HCT116 (cell line): ENCODE data around the gene TMEM144. TPM values are rescaled to one million over a fixed set of nuclear protein-coding genes. Genes with fewer than 3 reads are reported as not detected.

Experiments
- ATAC-seq: fragments of 200-7000 bp; cut with Tn5 transposase; 2 replicates; pipeline ENCODE4 v1.9.1; 2020; ENCODE audit warnings: mild to moderate bottlenecking, moderate library complexity
- BruUV-seq: library from RNA; stranded (reverse); fragments of 400-500 nt; replicated peaks from 2 replicates; lab custom pipeline; 2021; lab: Mats Ljungman, UMichigan
- CTCF ChIA-PET: fragments of 300-600 bp; sonication (Branson Sonifier 250); formaldehyde crosslinking; loops from one replicate; lab custom pipeline; 2021; ENCODE audit warnings: antibody characterized with exemption; lab: Charles Lee
- POLR2A ChIA-PET: fragments of 300-600, 350-600 bp; sonication (Branson Sonifier 250); formaldehyde crosslinking; loops from one replicate; lab custom pipeline; 2021; ENCODE audit warnings: antibody characterized with exemption; lab: Charles Lee
- RAD21 ChIA-PET, 2 experiments: fragments of 300-600 bp; sonication (Branson Sonifier 250); formaldehyde crosslinking; loops; one replicate each; lab custom pipeline; 2023; ENCODE audit warnings: low total read pairs in 2 of 2; ENCODE audit not compliant: uncharacterized antibody in 2 of 2, unreplicated experiment in 2 of 2, low non-redundant PET in 1 of 2; lab: Charles Lee
- DNase-seq: peaks from one replicate; pipeline ENCODE4 v3.0.0-alpha.2; 2010; ENCODE audit warnings: low read depth, low spot score
- H2AFZ ChIP-seq: fragments of 200-600 bp; shearing (Covaris generic), sonication (generic); 2 replicates; pipeline ENCODE4 v1.6.1; 2017; ENCODE audit warnings: low read depth, mixed run types, mixed read lengths, antibody characterized with exemption, low read length; ENCODE audit not compliant: poor library complexity, severe bottlenecking
- H3K27ac ChIP-seq: 2 replicates; pipeline ENCODE4 v1.5.1; 2012; ENCODE audit warnings: low read depth, low read length
- H3K27me3 ChIP-seq: fragments of 200-600 bp; sonication (generic); 2 replicates; pipeline ENCODE4 v1.6.1; 2016; ENCODE audit warnings: mixed run types, low read length, mixed read lengths; ENCODE audit not compliant: insufficient read depth
- H3K36me3 ChIP-seq, 2 experiments: fragments of 200-500 bp in 1 of 2; fragments of 200-600 bp in 1 of 2; sonication (Bioruptor generic) in 1 of 2; sonication (generic) in 1 of 2; 2 replicates each; pipeline versions ENCODE4 v1.5.1 to v1.6.1; 2014 to 2016; ENCODE audit warnings: low read length in 2 of 2, inconsistent platforms in 1 of 2, mixed read lengths in 1 of 2, mixed run types in 1 of 2; ENCODE audit not compliant: insufficient read depth in 2 of 2, control insufficient read depth in 1 of 2
- H3K4me1 ChIP-seq, 2 experiments: fragments of 200-600 bp in 1 of 2; sonication (generic) in 1 of 2; 2 replicates each; pipeline versions ENCODE4 v1.5.1 to v1.6.1; 2012 to 2017; ENCODE audit warnings: low read length in 2 of 2, inconsistent platforms in 1 of 2, mild to moderate bottlenecking in 1 of 2, mixed read lengths in 1 of 2, mixed run types in 1 of 2, moderate library complexity in 1 of 2; ENCODE audit not compliant: insufficient read depth in 2 of 2, control insufficient read depth in 1 of 2
- H3K4me2 ChIP-seq: fragments of 200-600 bp; sonication (generic); 2 replicates; pipeline ENCODE4 v1.6.1; 2017; ENCODE audit warnings: mixed run types, low read length, mixed read lengths
- H3K4me3 ChIP-seq, 2 experiments: fragments of 200-600 bp in 1 of 2; sonication (generic) in 1 of 2; replicated peaks in 1 of 2; 2 replicates each; pipeline ENCODE4 v1.5.1; 2011 to 2016; ENCODE audit warnings: low read length in 2 of 2, control low read depth in 1 of 2, low read depth in 1 of 2, mild to moderate bottlenecking in 1 of 2, mixed read lengths in 1 of 2, mixed run types in 1 of 2
- H3K79me2 ChIP-seq: fragments of 200-600 bp; sonication (generic); 2 replicates; pipeline ENCODE4 v1.6.1; 2017; ENCODE audit warnings: mild to moderate bottlenecking, mixed run types, low read length, moderate library complexity, mixed read lengths; ENCODE audit not compliant: insufficient read depth
- H3K9ac ChIP-seq: fragments of 200-600 bp; sonication (generic); 2 replicates; pipeline ENCODE4 v1.6.1; 2016; ENCODE audit warnings: low read length, mixed read lengths
- H3K9me2 ChIP-seq: fragments of 200-600 bp; sonication (generic), shearing (Covaris generic); 2 replicates; pipeline ENCODE4 v1.6.1; 2017; ENCODE audit warnings: mixed run types, mild to moderate bottlenecking, moderate library complexity; ENCODE audit not compliant: insufficient read depth
- H3K9me3 ChIP-seq, 2 experiments: fragments of 200-500 bp in 1 of 2; fragments of 200-600 bp in 1 of 2; sonication (Bioruptor generic) in 1 of 2; sonication (generic) in 1 of 2; 2 replicates each; pipeline ENCODE4 v1.6.1; 2014 to 2017; ENCODE audit warnings: low read length in 2 of 2, mixed read lengths in 2 of 2, inconsistent platforms in 1 of 2, low read depth in 1 of 2, mild to moderate bottlenecking in 1 of 2, mixed run types in 1 of 2, moderate library complexity in 1 of 2; ENCODE audit not compliant: control insufficient read depth in 1 of 2, insufficient read depth in 1 of 2
- H4K20me1 ChIP-seq: fragments of 200-600 bp; sonication (generic), shearing (Covaris generic); 2 replicates; pipeline ENCODE4 v1.6.1; 2017; ENCODE audit warnings: mixed run types, mild to moderate bottlenecking, moderate library complexity; ENCODE audit not compliant: insufficient read depth
- CBX3 ChIP-seq: IDR thresholded peaks from 2 replicates; pipeline ENCODE4 v1.6.1; 2012; ENCODE audit warnings: low read depth
- EZH2 ChIP-seq: fragments of 200-600 bp; sonication (generic); IDR thresholded peaks from 2 replicates; pipeline ENCODE4 v1.6.1; 2017; ENCODE audit warnings: antibody characterized with exemption, mixed run types
- RAD21 ChIP-seq: IDR thresholded peaks from 2 replicates; pipeline ENCODE4 v1.6.1; 2012; ENCODE audit warnings: low read depth, mild to moderate bottlenecking
- intact Hi-C: fragments of 100-400 bp; cut with micrococcal nuclease; formaldehyde crosslinking; loops from 2 replicates; pipeline ENCODE4 v1.10.0; 2022
- total RNA-seq: library from RNA; stranded (reverse); gene quantifications from one replicate; pipeline ENCODE4 v1.2.1, GENCODE V29; 2021; ENCODE audit not compliant: unreplicated experiment
- TF ChIP-seq, protein P1 (sequence below), 3 experiments: fragments of 200-600 bp in 1 of 3; sonication (generic) in 1 of 3; IDR thresholded peaks in 2 of 3; conservative IDR thresholded peaks in 1 of 3; 2 replicates each; pipeline ENCODE4 v1.5.1; 2012 to 2017; ENCODE audit warnings: low read depth in 2 of 3, low read length in 2 of 3, antibody characterized with exemption in 1 of 3, borderline replicate concordance in 1 of 3, control low read depth in 1 of 3, mild to moderate bottlenecking in 1 of 3, mixed read lengths in 1 of 3, mixed run types in 1 of 3, moderate library complexity in 1 of 3; ENCODE audit not compliant: insufficient read depth in 1 of 3

Gene TMEM144
- total RNA-seq, 1 experiment from 2014 or later, result 12.9 TPM

DNA sequence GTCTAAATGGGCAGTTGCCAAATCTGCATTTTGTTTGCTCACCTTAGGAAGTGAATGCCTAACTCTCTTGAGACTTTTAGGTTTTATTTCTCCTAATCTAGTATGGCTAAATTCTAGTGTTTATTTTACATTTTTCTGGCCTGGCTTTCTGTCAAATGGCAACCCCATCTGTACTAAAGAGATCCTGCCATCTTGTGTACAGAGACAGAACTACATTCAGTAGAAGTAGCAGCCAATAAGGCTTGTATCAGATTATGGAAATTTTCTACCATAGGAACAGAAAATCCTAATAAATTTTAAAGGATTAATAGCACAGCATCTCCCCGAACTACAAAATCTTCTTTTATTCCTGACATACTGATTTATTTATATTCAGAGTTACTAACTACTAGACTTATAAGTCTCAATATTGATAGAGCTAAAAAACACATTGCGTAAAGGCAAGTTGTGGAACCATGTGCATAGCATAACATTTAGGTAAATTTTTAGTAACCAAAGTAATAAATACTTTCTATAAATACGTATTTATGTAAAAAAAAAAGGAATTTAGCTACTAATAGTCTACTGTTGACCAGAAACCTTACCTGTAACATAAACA is 45.5 kb downstream of the TMEM144 start:
- intact Hi-C loops, result loop anchor here (1.0 to 5.0 kb wide), 4 partner anchors 63 to 1191 kb away; no protein-coding TSS in a partner anchor
- ATAC-seq, result peak; percentile 77

More for the DNA sequence above, 45.5 kb downstream of the TMEM144 start:
- Histone ChIP-seq H3K9me2 (no peaks in the 10 kb centered on the region), H2AFZ (no peak overlapping the region), H3K4me3 (no peak overlapping the region), H4K20me1 (no peaks in the 10 kb centered on the region), H3K9ac (no peak overlapping the region)
- RAD21 ChIA-PET, result interaction anchor here in 1 of 2 experiments (0.9 kb wide), 1 partner anchor 63 kb away, joined by 4 read pairs; no protein-coding TSS in a partner anchor
- CTCF ChIA-PET, result interaction anchor here (0.7 to 2.4 kb wide), 16 partner anchors 9 to 1199 kb away, joined by 3 to 27 read pairs (median 4); partner anchors contain the start of gene TMEM144
- TF ChIP-seq EZH2, result no peak
- TF ChIP-seq RAD21, result peak; percentile 78
- TF ChIP-seq, protein P1, sequence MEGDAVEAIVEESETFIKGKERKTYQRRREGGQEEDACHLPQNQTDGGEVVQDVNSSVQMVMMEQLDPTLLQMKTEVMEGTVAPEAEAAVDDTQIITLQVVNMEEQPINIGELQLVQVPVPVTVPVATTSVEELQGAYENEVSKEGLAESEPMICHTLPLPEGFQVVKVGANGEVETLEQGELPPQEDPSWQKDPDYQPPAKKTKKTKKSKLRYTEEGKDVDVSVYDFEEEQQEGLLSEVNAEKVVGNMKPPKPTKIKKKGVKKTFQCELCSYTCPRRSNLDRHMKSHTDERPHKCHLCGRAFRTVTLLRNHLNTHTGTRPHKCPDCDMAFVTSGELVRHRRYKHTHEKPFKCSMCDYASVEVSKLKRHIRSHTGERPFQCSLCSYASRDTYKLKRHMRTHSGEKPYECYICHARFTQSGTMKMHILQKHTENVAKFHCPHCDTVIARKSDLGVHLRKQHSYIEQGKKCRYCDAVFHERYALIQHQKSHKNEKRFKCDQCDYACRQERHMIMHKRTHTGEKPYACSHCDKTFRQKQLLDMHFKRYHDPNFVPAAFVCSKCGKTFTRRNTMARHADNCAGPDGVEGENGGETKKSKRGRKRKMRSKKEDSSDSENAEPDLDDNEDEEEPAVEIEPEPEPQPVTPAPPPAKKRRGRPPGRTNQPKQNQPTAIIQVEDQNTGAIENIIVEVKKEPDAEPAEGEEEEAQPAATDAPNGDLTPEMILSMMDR (IDR thresholded peaks at IDR 0.05 in 2 of 3, conservative IDR thresholded peaks at IDR 0.05 in 1 of 3; ENCODE audit: borderline replicate concordance in 1 of 3, insufficient read depth in 1 of 3, low read depth in 2 of 3, low read length in 2 of 3), result peak; percentile 65 to 84 (median 74)
- TF ChIP-seq CBX3, result no peak
- TF ChIP-seq, all 23 proteins: peak for 2
- peak; percentile 36 for DNase-seq
- no peak overlapping the region for H3K27ac ChIP-seq
- H3K9me3 ChIP-seq, result no peaks in the 10 kb centered on the region
- no peak overlapping the region for H3K4me2 ChIP-seq
- no peaks in the 10 kb centered on the region for H3K27me3 ChIP-seq
- no peaks in the 10 kb centered on the region for H3K79me2 ChIP-seq
- no TSS peak for BruUV-seq
- no peaks in the 10 kb centered on the region for H3K36me3 ChIP-seq
- POLR2A ChIA-PET, result no interaction called here
- no peaks in the 10 kb centered on the region for H3K4me1 ChIP-seq
